MCF 10A (cell line): Measurements from ENCODE around the gene ASPRV1. TPM values are rescaled to one million over a fixed set of nuclear protein-coding genes. Genes with fewer than 3 reads are reported as not detected.

Experiments
- BruUV-seq: library from RNA; stranded (reverse); fragments of 400-500 nt; replicated peaks from 2 replicates; lab custom pipeline; 2021; lab: Mats Ljungman, UMichigan
- CTCF ChIA-PET: fragments of 300-600 bp; sonication (Branson Sonifier 250); formaldehyde crosslinking; extraction: SDS; loops from one replicate; lab custom pipeline; 2021; ENCODE audit warnings: antibody characterized with exemption, inconsistent platforms; lab: Yijun Ruan, JAX
- POLR2A ChIA-PET: fragments of 300-600, 350-650 bp; sonication (Branson Sonifier 250); formaldehyde crosslinking; extraction: SDS; loops from one replicate; lab custom pipeline; 2020; ENCODE audit warnings: antibody characterized with exemption, inconsistent platforms; lab: Yijun Ruan, JAX
- DNase-seq: peaks from one replicate; pipeline ENCODE4 v3.0.0-alpha.2; 2018; ENCODE audit not compliant: unreplicated experiment
- H3K27ac Mint-ChIP-seq: one replicate; pipeline ENCODE4 v1.8.0; 2022; ENCODE audit warnings: mild to moderate bottlenecking, low read depth, mixed read lengths; ENCODE audit not compliant: unreplicated experiment
- H3K27me3 Mint-ChIP-seq: one replicate; pipeline ENCODE4 v1.8.0; 2022; ENCODE audit warnings: mixed read lengths; ENCODE audit not compliant: insufficient read depth, unreplicated experiment
- H3K36me3 Mint-ChIP-seq: one replicate; pipeline ENCODE4 v1.8.0; 2022; ENCODE audit warnings: mild to moderate bottlenecking, moderate library complexity, mixed read lengths; ENCODE audit not compliant: insufficient read depth, unreplicated experiment
- H3K4me1 Mint-ChIP-seq: one replicate; pipeline ENCODE4 v1.8.0; 2022; ENCODE audit warnings: mixed read lengths; ENCODE audit not compliant: insufficient read depth, unreplicated experiment
- H3K4me3 Mint-ChIP-seq: one replicate; pipeline ENCODE4 v1.8.0; 2022; ENCODE audit warnings: mild to moderate bottlenecking, moderate library complexity, mixed read lengths; ENCODE audit not compliant: unreplicated experiment
- H3K9me3 Mint-ChIP-seq: one replicate; pipeline ENCODE4 v1.8.0; 2022; ENCODE audit warnings: mixed read lengths; ENCODE audit not compliant: unreplicated experiment
- intact Hi-C: fragments of 100-400 bp; cut with micrococcal nuclease; formaldehyde crosslinking; loops from 2 replicates; pipeline ENCODE4 v1.14.1; 2022
- total RNA-seq: library from RNA; stranded (reverse); gene quantifications from 2 replicates; pipeline ENCODE4 v1.2.3, GENCODE V29; 2022
- TF ChIP-seq, protein P1 (sequence below): fragments of 200-600 bp; IDR thresholded peaks from one replicate; pipeline ENCODE4 v1.8.0; 2022; ENCODE audit warnings: antibody characterized with exemption, mild to moderate bottlenecking; ENCODE audit not compliant: unreplicated experiment

Gene ASPRV1
- total RNA-seq, 1 experiment from 2014 or later, result 0.23 TPM

DNA sequence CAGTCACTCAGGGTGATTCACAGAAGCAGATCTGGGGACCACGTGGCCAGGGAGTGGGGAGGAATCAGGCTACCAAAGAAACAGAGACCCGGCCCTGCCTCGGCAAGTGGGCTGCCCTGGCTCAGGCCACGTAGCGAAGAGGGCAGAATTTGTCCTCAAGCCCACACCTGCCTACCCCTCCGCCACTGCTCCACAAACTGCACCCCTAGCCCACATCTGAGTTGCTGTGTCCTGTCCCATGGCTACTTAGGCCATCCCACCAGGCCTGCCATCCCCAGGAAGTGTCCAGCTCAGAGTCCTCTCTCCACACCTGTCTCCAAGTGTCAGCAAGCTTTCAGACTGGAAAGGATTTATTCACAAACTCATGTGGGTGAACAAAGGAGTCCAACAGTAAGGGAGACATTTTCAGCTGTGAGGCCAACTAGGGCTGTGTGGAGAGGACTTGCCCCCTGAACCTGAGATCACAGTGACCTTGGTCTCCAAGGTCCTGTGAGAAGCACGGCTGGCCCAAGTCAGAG is 31.7 kb upstream of the ASPRV1 start:
- DNase-seq, result no peak
- ChIA-PET POLR2A (no interaction called here), CTCF (no interaction called here)
- intact Hi-C loops, result no loop called here
- BruUV-seq, result no TSS peak
- Mint-ChIP-seq H3K9me3 (no peaks in the 10 kb centered on the region), H3K36me3 (peaks cover 7% of the 10 kb centered on the region), H3K27me3 (no peaks in the 10 kb centered on the region), H3K4me1 (peaks cover 11% of the 10 kb centered on the region), H3K4me3 (no peak overlapping the region), H3K27ac (no peak overlapping the region)
- TF ChIP-seq, protein P1, sequence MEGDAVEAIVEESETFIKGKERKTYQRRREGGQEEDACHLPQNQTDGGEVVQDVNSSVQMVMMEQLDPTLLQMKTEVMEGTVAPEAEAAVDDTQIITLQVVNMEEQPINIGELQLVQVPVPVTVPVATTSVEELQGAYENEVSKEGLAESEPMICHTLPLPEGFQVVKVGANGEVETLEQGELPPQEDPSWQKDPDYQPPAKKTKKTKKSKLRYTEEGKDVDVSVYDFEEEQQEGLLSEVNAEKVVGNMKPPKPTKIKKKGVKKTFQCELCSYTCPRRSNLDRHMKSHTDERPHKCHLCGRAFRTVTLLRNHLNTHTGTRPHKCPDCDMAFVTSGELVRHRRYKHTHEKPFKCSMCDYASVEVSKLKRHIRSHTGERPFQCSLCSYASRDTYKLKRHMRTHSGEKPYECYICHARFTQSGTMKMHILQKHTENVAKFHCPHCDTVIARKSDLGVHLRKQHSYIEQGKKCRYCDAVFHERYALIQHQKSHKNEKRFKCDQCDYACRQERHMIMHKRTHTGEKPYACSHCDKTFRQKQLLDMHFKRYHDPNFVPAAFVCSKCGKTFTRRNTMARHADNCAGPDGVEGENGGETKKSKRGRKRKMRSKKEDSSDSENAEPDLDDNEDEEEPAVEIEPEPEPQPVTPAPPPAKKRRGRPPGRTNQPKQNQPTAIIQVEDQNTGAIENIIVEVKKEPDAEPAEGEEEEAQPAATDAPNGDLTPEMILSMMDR, result no peak

DNA sequence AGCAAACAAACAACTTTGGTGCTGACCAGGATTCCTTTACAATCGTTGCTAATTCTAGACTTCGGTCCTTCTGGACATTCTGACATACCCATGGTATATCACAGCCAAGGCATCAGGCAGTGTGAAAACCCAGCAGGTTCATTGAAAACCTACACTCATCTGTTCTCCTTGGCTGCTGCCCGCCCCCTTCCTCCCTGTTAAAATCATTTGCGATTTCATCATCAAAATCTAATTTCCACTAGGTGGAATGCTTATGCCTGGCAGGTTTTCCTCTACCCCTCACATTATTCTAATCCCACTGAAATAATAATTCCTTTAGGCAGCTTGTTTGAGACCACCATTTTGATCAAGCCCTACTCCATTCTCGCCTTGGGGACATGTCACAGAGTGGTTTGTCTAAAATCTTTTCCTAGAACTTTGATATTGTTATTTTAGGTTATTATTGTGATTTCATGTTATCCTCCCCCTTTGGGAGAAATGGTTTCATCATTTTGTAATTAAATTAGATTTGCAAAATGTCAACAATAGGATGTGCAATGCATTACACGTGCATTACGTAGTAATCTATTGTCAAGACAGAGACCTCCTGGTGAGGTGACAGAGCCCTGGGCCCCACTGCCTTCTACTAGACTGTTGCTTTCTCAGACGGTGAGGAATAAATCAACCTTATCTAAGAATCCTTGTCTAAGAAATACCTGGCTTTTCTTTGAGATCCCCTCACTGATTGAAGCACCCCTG is 31.0 kb upstream of the ASPRV1 start:
- H3K27ac Mint-ChIP-seq, result no peak overlapping the region
- DNase-seq, result no peak
- peaks cover 7% of the 10 kb centered on the region for H3K36me3 Mint-ChIP-seq
- POLR2A ChIA-PET, result no interaction called here
- H3K4me3 Mint-ChIP-seq, result no peak overlapping the region
- CTCF ChIA-PET, result no interaction called here
- intact Hi-C loops, result no loop called here
- H3K4me1 Mint-ChIP-seq, result peaks cover 6% of the 10 kb centered on the region
- TF ChIP-seq, protein P1, result no peak
- BruUV-seq, result no TSS peak
- H3K27me3 Mint-ChIP-seq, result no peaks in the 10 kb centered on the region
- H3K9me3 Mint-ChIP-seq, result no peaks in the 10 kb centered on the region

GRCh38 chr2:69989441-69990105 is 28.1 kb upstream of the ASPRV1 start:
- H3K36me3 Mint-ChIP-seq, result peaks cover 7% of the 10 kb centered on the region
- TF ChIP-seq, protein P1, result no peak
- BruUV-seq, result no TSS peak

DNA sequence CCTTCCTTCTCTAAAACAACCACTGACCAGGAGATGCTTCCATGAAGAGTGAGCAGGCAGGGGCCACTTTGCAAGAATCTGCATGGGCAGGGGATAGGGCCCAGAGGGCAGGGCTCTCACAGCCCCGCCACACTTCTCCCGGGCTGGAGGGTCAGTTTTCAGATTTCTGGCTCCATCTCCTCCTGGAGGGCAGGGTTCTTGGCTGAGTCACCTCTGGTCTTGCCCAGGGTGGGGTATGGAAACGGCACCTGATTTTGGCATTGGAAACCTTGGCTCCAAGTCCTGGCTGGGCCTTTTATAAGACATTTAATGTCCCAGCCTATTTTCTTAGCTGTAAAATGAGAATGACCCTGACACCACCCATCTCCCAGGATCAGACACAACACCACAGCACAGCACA is 27.6 kb upstream of the ASPRV1 start:
- H3K4me1 Mint-ChIP-seq, result no peaks in the 10 kb centered on the region
- CTCF ChIA-PET, result no interaction called here
- TF ChIP-seq, protein P1, result no peak
- POLR2A ChIA-PET, result interaction anchor here (1.0 kb wide), 1 partner anchor 37 kb away, joined by 4 read pairs; no protein-coding TSS in a partner anchor
- H3K27me3 Mint-ChIP-seq, result no peaks in the 10 kb centered on the region
- H3K36me3 Mint-ChIP-seq, result peaks cover 7% of the 10 kb centered on the region
- H3K27ac Mint-ChIP-seq, result no peak overlapping the region
- intact Hi-C loops, result no loop called here
- H3K9me3 Mint-ChIP-seq, result peaks cover 7% of the 10 kb centered on the region
- no TSS peak for BruUV-seq
- peak; percentile 53 for DNase-seq
- H3K4me3 Mint-ChIP-seq, result no peak overlapping the region

More at GRCh38 chr2:69989441-69990105, 28.1 kb upstream of the ASPRV1 start:
- Mint-ChIP-seq H3K4me3 (no peak overlapping the region), H3K27ac (no peak overlapping the region), H3K4me1 (no peaks in the 10 kb centered on the region), H3K27me3 (no peaks in the 10 kb centered on the region), H3K9me3 (peaks cover 7% of the 10 kb centered on the region)
- DNase-seq, result no peak
- POLR2A ChIA-PET, result interaction anchor here (1.0 kb wide), 1 partner anchor 38 kb away, joined by 4 read pairs; no protein-coding TSS in a partner anchor
- CTCF ChIA-PET, result interaction anchor here (0.6 kb wide), 1 partner anchor 95 kb away, joined by 3 read pairs; no protein-coding TSS in a partner anchor
- intact Hi-C loops, result no loop called here
